Measurements from ENCODE around the gene HTR2C.

- TF ChIP-seq CTCF (IDR thresholded peaks at IDR 0.05) (no peak), POLR2A (IDR thresholded peaks at IDR 0.05) (no peak)
Observed at GRCh38 chrX:114774691-114775090, 190.8 kb downstream of the HTR2C start.
